Transverse colon (tissue), 4 donors: Measurements from ENCODE around the gene DGUOK.

Experiments
- CTCF ChIP-seq, 5 experiments: fragments of 200-600 bp in 3 of 5; fragments of 450-650 bp in 2 of 5; sonication (generic) in 3 of 5; IDR thresholded peaks; 1 replicate in 2 of 5; 2 replicates in 3 of 5; pipeline ENCODE4 v1.5.1; 2016 to 2017; ENCODE audit warnings: antibody characterized with exemption in 5 of 5, inconsistent platforms in 3 of 5, mild to moderate bottlenecking in 2 of 5, moderate library complexity in 1 of 5
- POLR2A ChIP-seq: fragments of 450-650 bp; IDR thresholded peaks from one replicate; pipeline ENCODE4 v1.6.1; 2016; ENCODE audit warnings: antibody characterized with exemption, mild to moderate bottlenecking, moderate library complexity
- POLR2AphosphoS5 ChIP-seq, 3 donors: sonication (generic); formaldehyde crosslinking; IDR thresholded peaks; one replicate each; pipeline ENCODE4 v1.6.1; 2016; ENCODE audit warnings: antibody characterized with exemption in 3 of 3

DNA sequence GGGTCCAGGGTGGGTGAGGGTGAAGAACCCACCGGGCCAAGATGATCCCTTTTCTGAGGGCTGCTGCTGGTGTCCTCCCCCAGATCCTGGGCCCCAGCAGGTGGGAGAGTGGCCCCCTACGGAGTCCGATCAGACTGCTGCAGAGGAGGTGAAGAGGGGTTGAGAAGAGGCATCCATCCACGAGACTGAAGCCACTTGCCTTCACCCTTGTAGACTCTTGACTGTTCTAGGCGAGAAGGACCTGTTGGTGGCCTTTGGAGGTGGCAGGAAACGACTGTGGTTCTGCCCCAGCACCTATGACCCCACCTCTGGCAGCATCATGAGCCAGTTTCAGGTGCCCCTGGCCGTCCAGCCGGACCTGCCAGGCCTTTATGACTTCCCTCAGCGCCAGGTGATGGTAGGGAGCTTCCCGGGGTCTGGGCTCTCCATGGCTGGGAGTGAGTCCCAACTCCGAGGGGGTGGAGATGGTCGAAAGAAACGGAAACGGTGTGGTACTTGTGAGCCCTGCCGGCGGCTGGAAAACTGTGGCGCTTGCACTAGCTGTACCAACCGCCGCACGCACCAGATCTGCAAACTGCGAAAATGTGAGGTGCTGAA is 59.5 kb downstream of the DGUOK start:
- TF ChIP-seq CTCF (IDR thresholded peaks at IDR 0.05) (no peak), POLR2AphosphoS5 (IDR thresholded peaks at IDR 0.05) (no peak), POLR2A (no peak)
